Umbilical cord (tissue), 2 donors: ENCODE results near the gene ACSL6. TPM values are rescaled to one million over a fixed set of nuclear protein-coding genes. Genes with fewer than 3 reads are reported as not detected.

Experiments
- DNase-seq: peaks from one replicate; pipeline ENCODE4 v3.0.0-alpha.2; 2015; ENCODE audit warnings: low spot score
- total RNA-seq: library from RNA; depleted of rRNA; stranded (reverse); fragments of >200 nt; gene quantifications from one replicate; pipeline ENCODE4 v1.2.3, GENCODE V29; 2014; ENCODE audit warnings: low replicate concordance; ENCODE audit not compliant: insufficient read depth

The ACSL6 gene
- total RNA-seq, 1 donor from 2014 or later, result 11.6 TPM

DNA sequence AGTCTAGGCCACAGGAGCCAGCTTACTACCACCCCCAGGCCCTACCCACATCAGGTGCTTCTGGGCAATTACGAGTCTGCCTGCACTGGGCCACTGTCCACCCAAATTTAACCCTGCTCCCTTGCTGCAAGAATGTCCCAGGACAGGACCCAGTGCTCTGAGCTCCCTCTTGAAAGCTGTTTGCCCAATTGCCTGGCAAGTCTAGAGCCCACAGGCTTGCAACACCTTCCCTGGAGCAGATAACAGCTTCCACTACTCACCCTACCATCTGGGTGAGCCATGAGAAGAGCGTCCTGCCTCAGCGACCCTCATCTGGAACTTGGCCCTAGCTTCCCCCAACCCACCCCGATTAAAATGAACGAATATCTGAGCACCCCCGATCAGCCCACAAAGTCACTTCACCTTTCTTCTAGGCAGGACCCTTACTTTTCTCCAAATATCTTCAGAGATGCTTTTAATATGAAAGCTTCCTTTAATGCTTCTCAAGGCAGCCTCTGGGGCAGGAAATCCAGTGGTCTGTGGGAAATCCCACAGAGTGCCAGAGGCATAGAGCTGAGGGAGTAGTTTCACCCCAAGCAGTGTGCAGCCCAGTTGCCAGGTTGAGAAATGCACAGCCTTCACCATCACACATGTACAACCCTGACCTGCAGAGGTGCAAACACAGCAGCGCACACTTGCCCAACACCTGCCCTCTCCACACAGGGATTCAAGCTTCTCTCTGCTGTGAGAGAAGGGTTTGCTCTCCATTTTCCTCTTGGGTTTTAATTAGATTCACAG, 10.6 kb downstream of the ACSL6 start:
- DNase-seq, result no peak

DNA sequence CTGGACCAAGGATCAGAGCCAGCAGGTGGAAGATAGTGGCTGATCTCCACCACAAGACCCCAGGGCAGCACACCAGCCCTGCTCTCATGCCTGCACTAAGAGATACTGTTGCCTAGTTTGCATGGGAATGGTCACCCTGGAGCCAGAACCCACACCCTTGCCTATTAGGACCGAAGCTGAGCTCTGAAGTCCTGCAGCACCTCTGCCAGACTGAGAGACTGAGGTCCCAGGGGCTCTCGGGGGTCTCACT, 11.3 kb downstream of the ACSL6 start:
- no peak for DNase-seq

DNA sequence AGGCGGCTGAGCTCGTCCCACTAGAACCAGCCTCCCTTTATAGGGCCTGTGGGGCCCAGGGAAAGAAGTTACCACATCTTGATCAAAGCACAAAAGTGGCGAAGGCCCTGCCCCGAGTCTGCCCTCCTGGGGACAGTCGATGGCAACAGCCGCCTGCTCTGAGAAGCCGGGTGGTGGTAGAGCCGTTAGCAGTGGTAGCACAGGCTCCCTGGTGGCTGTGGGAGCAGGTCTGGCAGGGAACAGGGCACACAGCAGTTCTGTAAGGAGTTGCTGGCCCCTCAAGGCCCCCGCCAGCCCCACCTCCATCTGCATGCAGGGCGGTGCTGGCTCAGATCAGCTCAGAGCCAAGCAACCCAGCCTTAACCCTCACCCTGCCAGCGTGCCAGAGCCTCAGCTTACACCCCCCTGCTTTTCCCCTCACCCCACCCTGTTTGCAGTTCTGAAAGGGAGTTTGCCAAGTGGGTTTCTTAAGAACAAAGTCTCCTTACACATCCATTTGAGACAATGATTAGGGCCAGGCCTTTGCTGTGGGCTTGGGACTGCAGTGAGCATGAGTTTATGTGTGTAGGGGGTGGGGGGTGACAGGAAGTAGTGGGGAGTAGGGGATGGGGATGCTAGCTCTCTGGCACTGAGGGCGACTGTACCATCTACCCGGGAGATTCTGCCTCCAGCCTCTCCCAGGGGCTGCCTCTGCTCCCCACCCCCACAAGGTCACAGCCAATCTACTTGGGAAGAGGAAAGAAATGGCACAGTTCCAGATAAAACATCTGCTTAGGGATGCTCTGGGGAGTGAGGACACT, 11.8 kb downstream of the ACSL6 start:
- DNase-seq, result peak; percentile 68

DNA sequence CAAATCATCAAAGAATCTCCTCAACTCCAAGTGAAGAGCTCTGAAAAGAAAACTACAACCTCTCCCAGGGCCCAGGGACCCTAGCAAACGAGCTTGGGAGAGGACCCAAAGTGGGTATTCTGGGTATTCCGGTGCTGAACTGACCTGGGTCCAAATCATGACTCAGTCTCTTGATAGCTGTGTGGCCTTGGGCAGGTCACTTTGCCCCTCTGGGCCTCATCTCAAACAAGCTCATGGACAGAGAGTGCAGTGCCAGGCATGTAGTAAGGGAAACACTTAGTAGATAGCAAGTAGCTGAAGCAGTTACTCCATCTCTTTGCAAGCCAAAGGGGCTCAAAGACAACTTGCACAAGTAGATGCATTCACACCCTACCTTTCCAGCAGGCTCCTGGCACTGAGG, 12.4 kb downstream of the ACSL6 start:
- DNase-seq, result no peak

DNA sequence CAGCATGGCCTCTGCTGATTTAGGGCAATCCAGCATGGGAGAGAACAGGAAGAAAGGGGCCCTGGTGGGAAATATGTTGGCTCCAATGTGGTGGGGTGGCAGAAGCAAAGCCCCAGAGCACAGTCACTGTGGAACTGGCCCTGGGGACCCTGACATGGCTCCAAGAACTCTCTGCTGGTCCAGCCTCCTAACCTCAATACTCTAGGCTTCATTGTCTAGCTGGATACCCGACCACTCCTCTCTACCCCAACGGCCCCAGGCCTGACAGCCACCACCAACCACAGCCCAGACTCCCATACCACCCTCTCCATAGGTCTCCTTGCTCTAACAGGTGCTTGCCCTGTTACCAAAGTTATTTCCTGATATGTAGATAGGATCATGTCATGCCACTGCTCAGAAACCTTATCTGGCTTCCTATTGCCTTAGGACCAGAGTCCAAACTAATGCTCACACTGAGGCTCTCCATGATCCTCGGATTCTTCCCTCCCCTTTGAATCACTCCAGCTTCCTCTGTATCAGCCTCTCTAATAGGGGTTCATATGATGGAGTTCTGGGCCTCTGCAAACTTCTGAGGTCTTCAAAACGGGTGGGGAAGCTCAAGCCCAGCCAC, 12.9 kb downstream of the ACSL6 start:
- DNase-seq, result no peak

DNA sequence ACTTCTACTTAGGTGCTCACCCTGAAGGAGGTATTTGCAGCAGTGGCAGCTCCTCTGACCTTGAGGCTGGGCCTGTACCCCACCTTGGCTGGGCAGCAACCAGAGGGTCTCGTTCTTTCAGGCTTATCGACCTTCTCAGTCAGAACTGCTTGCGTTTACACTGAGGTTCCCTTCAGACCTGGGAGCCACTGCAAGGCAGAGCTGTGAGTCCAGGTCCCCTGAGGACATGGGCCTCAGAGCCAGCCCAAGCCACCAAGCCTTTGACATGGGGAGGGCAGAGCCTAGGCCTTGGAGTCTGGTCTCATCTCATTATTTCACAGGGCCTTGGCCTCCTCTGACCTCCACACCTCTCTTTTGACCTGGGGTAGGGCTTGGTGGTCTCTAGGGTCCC, 13.7 kb downstream of the ACSL6 start:
- no peak for DNase-seq

DNA sequence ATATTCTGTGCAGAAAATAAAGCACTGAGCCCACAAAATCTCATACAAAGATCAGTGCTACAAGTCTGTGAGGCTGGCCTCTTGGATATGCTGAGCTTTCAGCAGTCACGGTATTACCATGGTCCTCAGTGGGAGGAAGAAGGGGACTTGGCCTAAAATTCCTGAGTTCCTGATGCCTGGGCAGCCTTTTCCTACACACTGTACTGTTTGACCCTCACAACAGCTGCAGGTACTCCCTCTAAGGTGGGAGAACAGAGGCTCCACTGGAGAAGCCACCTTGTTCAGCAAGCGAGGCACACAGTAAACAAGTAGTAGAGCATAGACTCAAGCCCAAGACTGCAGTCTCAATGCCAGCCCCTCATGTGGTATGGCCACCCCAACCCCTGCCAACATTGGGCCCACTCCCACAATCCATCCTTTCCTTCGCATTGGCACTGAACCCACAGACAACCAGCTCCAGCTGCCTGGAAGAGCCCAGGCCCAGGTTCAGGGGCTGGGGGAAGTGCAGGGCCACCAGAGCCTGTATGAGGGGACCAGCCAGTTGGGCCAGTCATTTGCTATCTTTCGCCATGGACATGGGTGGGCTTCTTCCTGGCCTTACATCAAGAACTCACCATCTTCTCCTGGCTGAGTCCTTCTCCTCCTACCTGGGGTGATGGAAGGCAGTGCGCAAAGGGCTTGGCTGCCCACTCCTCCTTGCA, 14.3 kb downstream of the ACSL6 start:
- DNase-seq, result no peak

DNA sequence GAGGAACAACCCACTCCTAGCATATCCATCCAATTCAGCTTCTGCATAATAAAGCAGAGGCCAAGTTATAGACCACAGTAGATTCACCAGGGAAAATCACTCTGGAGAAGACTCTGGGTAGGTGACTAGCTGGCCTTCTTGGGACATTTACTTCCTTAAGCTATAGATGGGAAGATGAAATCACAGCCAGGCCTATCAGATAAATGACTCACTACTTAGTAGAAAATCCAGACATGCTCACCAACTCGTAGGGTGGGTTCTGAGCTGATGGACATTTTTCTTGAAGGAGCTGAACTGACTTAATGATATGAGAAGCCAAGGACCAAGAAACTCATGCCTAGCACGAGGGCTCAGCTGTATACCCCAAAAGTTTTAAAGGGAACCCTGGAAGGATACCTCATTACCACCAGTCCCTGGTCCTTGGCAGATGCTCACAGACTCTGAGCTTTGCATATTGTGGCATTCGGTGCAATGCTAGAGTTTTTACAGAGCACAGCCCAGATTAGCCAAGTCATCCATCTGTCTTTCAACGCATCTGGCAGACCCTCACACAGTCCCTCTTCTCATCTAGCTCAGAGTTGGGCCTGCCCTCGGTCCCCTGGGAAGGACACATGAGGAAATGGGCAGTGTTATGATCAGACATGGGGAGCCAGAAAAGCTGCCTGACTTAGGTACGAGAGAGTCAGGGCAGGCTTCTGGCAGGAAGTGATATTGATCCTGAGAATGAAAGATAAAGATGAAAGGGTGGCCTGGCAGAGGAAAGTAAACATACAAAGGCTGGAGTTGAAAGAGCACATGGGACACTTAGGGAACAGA, 15.0 kb downstream of the ACSL6 start:
- peak; percentile 28 for DNase-seq

DNA sequence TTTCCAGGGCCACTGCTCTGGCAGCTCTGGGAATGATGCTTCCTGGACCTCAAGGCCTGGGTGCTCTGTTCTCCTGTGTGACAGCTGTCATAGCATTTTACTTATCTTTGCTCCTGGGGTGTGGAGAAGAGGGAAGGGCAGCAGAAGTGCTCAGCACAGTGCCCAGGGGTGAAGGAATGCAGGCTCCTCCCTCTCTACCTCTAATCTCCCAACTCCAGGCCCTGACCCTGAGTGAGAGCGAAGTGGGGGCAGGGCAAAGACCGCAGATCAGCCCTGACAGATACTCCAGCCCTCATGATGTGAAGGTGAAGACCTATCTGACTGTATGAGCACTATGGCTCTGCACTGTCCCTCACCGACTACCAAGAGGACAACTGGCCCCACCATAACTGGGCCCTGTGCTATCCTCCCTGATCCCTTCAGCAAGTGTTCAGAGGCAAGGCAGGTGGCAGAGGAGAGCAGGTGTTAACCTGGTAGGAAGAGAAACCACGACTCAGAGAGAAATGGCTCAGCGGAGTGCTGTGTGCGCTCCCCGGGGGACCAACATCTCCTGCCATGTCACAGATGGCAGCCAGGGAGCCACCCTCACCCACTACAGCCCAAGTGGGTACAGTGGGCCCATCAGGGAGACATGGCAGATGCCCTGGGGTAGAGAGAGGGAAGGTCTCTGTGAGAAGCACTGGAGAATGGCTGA, 16.8 kb downstream of the ACSL6 start:
- no peak for DNase-seq

DNA sequence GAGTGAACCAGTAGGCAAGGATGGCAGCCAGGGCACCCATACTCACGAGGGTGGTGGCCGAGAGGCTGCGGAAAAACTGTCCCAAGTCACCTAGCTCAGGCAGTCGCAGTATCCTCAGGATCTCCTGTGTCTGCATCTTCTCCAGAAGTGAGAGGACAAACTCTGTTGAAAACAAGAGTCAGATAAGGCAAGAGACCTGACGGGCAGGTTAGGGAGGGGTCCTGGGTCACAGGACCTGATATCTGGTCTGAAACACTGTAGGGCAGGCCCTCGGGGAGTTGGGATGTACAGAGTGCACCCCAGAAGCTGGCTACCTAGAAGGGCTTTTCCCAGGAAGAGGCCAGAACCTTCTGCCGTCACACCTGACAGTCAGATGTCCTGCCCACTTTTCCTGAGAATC, 17.4 kb downstream of the ACSL6 start:
- no peak for DNase-seq

DNA sequence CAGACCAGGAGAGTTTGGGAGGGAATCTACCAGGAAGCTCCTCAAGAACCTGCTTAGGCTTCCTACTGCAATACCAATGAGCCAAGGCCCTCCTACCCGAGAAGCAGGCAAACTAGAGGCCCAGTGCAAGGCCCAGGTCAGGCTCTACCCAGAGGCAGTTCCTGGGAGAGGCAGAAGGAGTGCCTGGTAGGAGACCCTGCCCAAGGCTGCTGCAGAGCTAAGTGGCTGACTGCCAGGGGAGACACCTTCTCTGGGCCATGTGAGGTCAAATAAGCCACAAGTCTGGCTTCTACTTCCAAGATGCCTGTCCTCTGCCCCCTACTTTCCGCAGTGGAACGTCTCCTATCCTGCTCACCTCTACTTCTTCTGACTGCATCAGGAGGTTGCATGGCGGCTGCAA, 17.8 kb downstream of the ACSL6 start:
- DNase-seq, result no peak

DNA sequence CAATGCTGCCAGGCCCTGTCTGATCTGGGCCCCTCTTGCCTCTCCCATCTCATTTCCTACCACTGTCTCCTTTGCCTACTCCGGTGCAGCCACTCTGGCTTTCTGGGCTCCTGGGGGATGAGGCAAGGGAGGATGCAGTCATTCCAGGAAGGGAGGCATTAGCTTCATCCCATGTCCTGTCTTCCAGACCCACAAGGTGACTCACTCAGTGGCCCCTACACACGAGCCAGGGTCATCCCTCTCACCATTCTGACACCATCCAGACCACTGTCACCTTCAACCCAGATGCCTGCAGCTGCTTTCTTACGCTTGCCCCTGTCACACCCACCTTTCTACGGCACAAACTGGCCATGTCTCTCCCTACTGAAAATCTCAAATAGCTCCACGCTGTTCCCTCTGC, 19.1 kb downstream of the ACSL6 start:
- no peak for DNase-seq

DNA sequence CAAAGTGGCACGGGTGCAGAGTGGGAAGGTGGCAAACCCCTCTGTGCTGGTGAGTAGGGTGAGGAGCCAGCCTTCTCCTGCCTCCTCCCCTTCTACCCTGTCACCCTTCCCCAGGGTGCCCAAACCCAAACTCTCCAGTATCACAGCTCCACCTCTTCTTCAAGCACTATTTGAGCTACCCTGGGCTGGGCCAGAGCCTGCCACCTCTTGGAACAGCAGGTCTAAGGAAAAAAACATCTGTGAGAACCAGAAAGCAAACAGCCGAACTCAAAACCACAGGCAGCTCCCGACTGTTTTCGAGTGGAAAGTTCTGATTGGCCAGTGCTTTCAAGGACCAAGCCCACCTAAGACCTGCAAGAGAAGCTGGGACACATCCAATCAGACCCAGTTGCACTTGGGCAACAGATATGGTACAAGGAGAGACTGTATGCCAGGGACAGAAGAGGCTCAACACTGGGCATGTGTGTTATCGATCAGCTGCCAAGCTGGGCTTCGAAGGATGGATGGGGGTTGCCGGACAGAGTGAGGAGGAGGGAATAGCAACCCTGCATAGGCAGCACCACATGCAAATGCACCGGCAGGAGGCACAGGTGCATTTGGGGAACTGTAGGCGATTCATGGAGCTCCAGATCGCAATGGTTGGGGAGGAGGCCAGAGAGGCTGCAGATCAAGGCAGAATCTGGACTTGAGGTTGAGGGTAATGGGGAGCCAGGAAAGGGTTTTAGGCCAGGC, 19.7 kb downstream of the ACSL6 start:
- no peak for DNase-seq

DNA sequence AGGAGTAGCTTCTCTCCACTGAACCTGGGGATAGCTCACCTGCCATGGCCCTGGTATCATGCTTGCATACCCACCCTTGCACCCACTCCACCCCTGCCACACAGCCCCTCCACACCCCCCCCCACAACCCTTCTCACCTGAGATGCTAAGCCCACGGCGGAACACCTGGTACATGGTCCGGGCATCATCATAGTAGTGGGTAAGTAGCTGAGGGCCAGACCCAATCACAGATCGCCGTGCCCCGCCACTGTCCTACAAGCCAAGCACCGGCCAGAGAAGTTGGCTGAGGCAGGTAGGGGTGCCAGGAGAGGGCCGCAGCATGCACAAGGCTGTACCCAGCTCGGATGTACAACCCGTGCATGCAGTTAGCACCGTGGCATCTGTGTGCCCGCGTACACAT, 20.7 kb downstream of the ACSL6 start:
- DNase-seq, result no peak

DNA sequence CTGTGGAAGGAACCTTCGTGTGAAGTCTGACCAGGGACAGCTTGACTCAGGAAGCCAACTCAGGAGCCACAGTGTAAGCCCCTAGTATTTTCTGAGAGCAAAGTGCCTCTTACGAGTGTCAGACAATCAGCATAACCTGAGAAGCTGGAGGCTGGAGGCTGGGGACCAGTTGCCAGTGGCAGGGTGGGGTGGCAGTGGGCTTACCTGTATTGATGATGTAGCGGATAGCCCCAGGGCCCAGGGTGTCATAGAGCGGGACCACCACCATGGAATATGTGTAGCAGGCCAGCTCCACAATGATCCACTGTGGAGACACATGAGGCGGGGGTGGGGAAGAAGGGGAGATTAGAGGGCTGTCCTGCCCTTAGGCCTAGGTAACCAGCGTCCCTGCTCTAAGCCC, 22.9 kb downstream of the ACSL6 start:
- DNase-seq, result no peak

DNA sequence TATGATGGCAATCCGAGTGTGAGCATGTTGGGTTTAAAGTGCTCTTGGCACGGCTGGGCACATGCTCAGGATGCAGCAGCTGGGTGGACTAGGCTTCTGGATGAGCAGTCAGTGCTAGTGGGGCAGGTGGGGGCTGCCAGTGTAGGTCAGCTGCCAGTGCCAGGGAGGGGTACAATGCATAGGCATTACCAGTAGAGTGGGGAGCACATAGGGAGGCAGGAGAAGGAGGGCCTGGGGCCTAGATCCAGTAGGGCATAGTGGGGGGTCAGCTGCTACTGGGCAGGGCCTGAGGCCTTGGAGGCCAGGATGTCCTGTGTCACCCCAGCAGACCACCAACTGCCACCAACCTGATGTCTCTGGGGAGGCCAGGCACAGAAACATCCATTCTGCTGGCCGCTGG, 24.2 kb downstream of the ACSL6 start:
- no peak for DNase-seq

DNA sequence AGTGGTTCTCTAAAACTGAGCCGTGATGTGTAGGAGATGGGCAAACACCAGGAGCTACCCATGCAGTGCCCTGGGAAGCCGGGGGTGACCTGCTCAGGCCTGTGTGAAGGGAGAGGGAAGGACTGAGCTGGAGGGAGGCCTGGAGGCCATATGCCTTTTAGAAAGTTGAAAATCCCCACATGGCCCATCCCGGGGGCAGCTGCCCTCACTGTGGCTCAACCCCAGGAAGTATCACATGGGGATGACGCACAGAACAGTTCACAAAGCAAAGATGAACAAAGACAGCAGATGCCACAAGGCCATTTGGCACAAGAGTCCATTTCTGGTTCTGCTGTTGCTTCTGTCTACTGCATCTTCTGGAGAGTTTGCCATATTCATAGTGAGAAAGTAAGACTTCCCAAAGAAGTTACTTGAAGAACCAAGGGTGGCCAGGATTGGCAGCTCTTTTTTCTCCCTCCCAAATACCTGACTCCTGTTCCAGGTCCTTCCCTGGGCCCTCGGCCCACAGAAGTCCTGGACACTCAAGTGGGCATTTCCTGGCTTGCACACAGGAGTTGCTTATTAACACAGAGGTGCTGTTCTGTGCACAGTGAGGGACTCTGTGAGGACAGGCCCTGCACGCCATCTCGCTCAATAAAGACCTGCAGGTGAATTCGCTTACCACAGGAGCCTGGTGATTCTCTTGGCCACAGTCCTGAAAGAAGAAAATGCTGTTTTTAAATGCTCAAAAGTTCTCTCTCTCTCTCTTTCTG, 25.1 kb downstream of the ACSL6 start:
- DNase-seq, result no peak

DNA sequence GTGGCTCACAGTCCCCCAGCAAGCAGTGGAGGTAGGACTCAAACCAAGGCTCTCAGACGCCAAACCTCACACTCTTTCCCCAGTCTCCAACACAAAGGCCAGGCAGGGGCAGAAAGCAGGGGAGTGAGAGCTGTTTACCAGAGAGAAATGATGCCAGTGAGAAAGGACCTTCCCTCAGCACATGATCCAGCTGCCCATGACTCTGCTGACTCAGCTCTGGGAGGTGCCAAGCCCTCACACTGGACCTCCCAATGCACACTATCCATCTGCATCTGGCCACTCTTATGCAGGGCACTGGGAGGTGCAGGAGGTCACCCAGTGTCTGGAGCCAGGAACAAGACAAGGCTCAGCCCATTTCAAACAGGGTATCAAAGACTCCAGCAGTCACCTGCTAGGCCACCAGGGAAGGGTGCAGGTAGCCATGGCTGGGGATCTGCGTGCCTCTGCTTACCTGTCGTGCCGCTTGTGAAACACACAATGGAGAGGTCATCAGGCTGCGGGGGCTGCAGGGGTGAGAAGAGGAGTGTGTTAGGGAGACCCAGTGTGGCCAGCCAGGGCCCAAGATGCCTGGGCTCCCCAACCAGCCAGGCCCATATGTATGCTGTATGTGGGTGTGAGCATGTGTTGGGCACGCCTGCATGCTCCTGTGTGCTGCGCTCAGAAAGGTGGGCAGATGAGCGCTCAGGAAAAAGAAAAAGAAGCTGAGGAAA, 26.3 kb downstream of the ACSL6 start:
- no peak for DNase-seq

DNA sequence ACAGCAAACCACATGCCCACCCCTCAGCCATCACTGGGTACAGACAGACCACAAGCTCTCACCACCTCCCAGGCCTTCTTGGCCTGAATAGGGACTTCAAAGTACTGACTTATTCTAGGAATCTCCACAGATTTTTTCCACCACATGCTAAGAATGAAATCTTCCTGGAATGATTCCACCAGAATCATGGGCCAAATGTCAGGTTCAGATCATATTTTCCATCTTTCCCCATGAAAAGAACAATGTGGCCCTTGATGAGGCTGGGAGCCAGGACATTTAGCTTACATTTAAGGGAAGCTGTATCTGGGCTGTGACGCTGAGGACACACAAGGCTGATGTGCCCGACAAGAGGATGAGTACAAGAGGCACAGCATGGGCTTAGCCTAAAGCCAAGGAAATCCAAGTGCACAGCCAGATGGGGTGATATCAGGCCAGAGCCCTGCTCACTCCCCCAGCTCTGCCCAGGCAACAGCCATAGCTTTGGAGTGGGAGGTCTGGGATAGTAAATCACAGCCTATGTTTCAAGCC, 28.1 kb downstream of the ACSL6 start:
- DNase-seq, result peak; percentile 90
